ENCODE measurements around the gene ARSA.

Gene ARSA

DNA sequence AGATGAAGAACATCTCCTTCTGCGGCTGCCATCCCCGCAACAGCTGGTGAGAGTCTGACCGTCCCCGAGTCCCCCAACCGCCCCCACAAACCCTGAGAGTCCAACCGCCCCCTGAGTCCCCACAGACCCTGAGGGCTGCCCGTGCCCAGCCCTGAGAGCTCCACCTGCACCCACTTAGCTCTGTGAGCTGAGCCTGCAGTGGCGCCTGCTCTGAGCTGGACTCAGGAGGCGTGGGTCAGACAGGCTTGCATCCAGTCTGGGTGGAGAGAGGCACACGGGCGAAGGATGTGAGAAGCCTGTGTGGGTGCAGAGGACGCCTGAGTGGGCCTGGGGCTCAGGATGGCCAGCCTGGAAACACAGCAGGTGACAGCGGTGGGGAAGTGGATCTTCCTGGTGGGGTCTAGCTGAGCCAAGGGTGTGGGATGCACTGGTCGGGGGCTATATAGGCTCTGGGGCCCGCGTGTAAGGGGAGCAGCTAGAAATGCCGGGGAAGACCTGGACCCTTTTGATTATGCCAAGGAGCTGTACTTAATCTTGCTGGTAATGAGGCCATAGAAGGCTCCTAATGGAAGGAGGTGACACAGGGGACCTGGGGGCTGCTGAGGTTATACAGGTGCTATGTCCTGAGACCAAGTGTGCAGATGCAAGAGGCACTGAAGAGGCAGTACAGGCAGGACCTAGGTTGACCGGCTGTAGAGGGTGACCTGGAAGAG, 20.9 kb downstream of the ARSA start:
- TF ChIP-seq, protein P1, sequence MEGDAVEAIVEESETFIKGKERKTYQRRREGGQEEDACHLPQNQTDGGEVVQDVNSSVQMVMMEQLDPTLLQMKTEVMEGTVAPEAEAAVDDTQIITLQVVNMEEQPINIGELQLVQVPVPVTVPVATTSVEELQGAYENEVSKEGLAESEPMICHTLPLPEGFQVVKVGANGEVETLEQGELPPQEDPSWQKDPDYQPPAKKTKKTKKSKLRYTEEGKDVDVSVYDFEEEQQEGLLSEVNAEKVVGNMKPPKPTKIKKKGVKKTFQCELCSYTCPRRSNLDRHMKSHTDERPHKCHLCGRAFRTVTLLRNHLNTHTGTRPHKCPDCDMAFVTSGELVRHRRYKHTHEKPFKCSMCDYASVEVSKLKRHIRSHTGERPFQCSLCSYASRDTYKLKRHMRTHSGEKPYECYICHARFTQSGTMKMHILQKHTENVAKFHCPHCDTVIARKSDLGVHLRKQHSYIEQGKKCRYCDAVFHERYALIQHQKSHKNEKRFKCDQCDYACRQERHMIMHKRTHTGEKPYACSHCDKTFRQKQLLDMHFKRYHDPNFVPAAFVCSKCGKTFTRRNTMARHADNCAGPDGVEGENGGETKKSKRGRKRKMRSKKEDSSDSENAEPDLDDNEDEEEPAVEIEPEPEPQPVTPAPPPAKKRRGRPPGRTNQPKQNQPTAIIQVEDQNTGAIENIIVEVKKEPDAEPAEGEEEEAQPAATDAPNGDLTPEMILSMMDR (IDR thresholded peaks at IDR 0.05; ENCODE audit: low read depth, low read length, missing control alignments) = no peak
- in situ Hi-C loops (cut with HindIII; ENCODE audit: low sequenced_read_pairs) = no loop called here
- H3K4me3 ChIP-seq (ENCODE audit: low read depth, low read length) = no peak overlapping the region
- DNase-seq (ENCODE audit: low read depth) = no peak

DNA sequence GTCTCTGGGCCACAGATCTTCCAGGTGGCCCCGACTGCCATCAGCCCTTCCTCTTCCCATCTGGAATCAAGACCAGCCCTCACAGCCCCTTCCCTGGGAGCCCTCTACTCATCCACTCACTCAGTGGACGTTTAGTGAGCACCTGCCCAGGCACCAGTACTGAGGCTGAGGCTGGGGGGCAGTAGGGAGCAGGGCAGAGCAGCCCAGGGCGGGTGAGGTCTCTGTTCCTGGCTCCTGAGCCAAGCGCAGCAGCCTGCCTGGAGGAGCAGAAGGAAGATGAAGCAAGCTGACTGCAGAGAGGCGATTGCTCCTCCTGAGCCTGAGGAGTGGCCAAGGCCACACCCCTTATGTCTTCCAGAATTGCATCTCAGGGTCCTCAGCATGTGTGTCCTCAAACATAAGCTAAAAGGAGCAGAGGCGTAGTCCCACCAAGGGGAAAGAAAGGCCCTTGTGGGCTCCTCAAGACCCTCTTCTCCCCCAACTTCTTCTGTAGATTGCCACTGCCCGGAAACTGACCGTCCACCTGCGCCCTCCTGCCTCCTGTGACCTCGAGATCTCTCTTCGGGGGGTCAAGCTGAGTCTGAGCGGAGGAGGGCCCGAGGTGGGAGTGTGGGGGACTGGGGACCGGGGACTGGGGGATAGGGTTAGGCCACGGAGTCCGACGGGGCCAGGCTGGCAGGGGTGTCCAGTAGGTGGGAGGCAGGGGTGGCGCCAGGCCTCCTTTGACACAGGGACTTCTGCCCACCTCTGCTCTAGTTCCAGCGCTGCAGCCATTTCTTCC, 21.6 kb downstream of the ARSA start:
- in situ Hi-C loops (cut with HindIII; ENCODE audit: low sequenced_read_pairs) = no loop called here
- H3K4me3 ChIP-seq (ENCODE audit: low read depth, low read length) = no peak overlapping the region
- TF ChIP-seq, protein P1 (IDR thresholded peaks at IDR 0.05; ENCODE audit: low read depth, low read length, missing control alignments) = peak; percentile 18
- DNase-seq (ENCODE audit: low read depth) = no peak

DNA sequence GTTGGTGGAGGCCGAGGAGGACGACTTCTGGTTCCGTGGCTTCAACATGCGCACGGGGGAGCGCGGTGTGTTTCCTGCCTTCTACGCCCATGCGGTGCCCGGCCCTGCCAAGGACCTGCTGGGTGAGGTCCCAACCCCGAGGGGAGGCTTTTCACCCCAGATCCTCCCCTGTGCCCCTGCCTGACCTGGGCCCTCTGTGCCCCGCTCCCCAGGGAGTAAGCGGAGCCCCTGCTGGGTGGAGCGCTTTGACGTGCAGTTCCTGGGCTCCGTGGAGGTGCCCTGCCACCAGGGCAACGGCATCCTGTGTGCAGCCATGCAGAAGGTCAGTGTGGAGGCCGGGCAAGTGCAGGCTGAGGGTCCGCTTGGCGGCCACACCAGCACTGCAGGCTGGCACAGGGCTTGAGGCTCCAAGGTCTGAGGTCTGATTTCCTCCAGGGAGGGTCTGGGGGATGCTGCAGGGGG, 22.3 kb downstream of the ARSA start:
- in situ Hi-C loops (cut with HindIII; ENCODE audit: low sequenced_read_pairs) = no loop called here
- DNase-seq (ENCODE audit: low read depth) = no peak
- TF ChIP-seq, protein P1 (IDR thresholded peaks at IDR 0.05; ENCODE audit: low read depth, low read length, missing control alignments) = no peak
- H3K4me3 ChIP-seq (ENCODE audit: low read depth, low read length) = no peak overlapping the region

DNA sequence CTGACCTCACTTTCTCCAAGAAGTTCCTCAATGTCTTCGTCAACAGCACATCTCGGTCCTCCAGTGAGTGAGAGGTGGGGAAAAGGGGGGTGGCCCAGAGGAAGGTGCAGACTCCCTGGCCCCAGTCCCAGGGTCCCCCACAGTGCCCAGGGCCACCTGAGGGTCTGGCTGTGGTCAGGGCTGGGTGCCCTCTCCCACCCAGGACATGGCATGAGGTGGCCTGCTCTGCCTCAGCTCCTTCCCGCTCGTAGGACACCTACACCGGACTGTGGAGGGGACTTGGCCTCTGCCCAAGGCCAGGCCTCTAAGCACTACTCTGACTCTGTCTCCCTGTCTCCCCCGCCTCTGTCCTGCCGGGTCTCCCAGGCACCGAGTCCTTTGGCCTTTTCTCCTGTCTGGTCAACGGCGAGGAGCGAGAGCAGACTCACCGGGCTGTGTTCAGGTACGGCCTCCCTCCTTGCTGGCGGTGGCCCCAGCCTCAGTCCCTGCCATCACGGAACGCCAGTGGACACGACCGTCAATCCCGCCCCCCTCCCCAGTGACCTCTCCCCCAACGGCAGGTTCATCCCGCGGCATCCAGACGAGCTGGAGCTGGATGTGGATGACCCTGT, 22.8 kb downstream of the ARSA start:
- TF ChIP-seq, protein P1 (IDR thresholded peaks at IDR 0.05; ENCODE audit: low read depth, low read length, missing control alignments) = no peak
- no peak overlapping the region for H3K4me3 ChIP-seq (ENCODE audit: low read depth, low read length)

DNA sequence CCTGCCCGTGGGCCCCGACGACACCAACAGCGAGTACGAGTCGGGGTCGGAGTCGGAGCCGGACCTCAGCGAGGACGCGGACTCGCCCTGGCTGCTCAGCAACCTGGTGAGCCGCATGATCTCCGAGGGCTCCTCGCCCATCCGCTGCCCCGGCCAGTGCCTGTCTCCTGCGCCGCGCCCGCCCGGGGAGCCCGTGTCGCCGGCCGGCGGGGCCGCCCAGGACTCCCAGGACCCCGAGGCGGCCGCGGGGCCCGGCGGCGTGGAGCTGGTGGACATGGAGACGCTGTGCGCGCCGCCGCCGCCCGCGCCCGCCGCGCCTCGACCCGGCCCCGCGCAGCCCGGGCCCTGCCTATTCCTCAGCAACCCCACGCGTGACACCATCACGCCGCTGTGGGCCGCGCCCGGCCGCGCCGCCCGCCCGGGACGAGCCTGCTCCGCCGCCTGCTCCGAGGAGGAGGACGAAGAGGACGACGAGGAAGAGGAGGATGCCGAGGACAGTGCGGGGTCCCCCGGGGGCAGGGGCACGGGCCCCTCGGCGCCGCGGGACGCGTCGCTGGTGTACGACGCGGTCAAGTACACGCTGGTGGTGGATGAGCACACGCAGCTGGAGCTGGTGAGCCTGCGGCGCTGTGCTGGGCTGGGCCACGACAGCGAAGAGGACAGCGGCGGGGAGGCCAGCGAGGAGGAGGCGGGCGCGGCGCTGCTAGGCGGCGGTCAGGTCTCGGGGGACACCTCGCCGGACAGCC, 23.5 kb downstream of the ARSA start:
- in situ Hi-C loops (cut with HindIII; ENCODE audit: low sequenced_read_pairs) = no loop called here
- no peak overlapping the region for H3K4me3 ChIP-seq (ENCODE audit: low read depth, low read length)
- TF ChIP-seq, protein P1 (IDR thresholded peaks at IDR 0.05; ENCODE audit: low read depth, low read length, missing control alignments) = no peak
- DNase-seq (ENCODE audit: low read depth) = no peak

More for the DNA sequence above, 22.8 kb downstream of the ARSA start:
- in situ Hi-C loops (cut with HindIII; ENCODE audit: low sequenced_read_pairs) = no loop called here
- no peak for DNase-seq (ENCODE audit: low read depth)

All from astrocyte of the cerebellum (primary cell).